Measurements from ENCODE around the gene AGMO.
"Not testable (repeated sequence)": the region's sequence is repeated elsewhere in the genome, so short reads cannot be mapped to it uniquely, and the experiment has no call there.

The AGMO gene

GRCh38 chr7:15527648-15528047, 34.2 kb downstream of the AGMO start:
- Histone ChIP-seq H3K4me2 (no peak overlapping the region), H4K20me1 (ENCODE audit: insufficient read depth) (no peaks in the 10 kb centered on the region), H3K27ac (no peak overlapping the region), H3K36me3 (ENCODE audit: insufficient read depth) (no peaks in the 10 kb centered on the region), H3K79me2 (ENCODE audit: insufficient read depth, low read depth) (no peaks in the 10 kb centered on the region), H3K4me3 (IDR thresholded peaks at IDR 0.05; ENCODE audit: insufficient read depth, low read depth, low read length) (no peak overlapping the region), H3K9ac (no peak overlapping the region), H3K27me3 (ENCODE audit: insufficient read depth, low read depth) (no peaks in the 10 kb centered on the region), H3K4me1 (ENCODE audit: low read depth, poor library complexity, severe bottlenecking) (peaks cover under 1% of the 10 kb centered on the region), H2AFZ (ENCODE audit: low read depth) (no peak overlapping the region)
- TF ChIP-seq CTCF (conservative IDR thresholded peaks at IDR 0.05; ENCODE audit: low read depth, low read length) = no peak

GRCh38 chr7:15525652-15526263, 36.1 kb downstream of the AGMO start:
- Histone ChIP-seq H3K27ac (no peak overlapping the region), H3K9ac (no peak overlapping the region), H3K4me2 (no peak overlapping the region), H3K4me3 (IDR thresholded peaks at IDR 0.05; ENCODE audit: insufficient read depth, low read depth, low read length) (no peak overlapping the region), H3K27me3 (ENCODE audit: insufficient read depth, low read depth) (no peaks in the 10 kb centered on the region), H2AFZ (ENCODE audit: low read depth) (no peak overlapping the region), H3K36me3 (ENCODE audit: insufficient read depth) (no peaks in the 10 kb centered on the region), H3K4me1 (ENCODE audit: low read depth, poor library complexity, severe bottlenecking) (no peaks in the 10 kb centered on the region), H4K20me1 (ENCODE audit: insufficient read depth) (no peaks in the 10 kb centered on the region), H3K79me2 (ENCODE audit: insufficient read depth, low read depth) (no peaks in the 10 kb centered on the region)
- no peak for TF ChIP-seq CTCF (conservative IDR thresholded peaks at IDR 0.05; ENCODE audit: low read depth, low read length)

GRCh38 chr7:15524077-15524476, 37.7 kb downstream of the AGMO start:
- Histone ChIP-seq H3K27ac (no peak overlapping the region), H3K36me3 (ENCODE audit: insufficient read depth) (no peaks in the 10 kb centered on the region), H3K79me2 (ENCODE audit: insufficient read depth, low read depth) (no peaks in the 10 kb centered on the region), H3K4me2 (no peak overlapping the region), H3K4me3 (IDR thresholded peaks at IDR 0.05; ENCODE audit: insufficient read depth, low read depth, low read length) (no peak overlapping the region), H4K20me1 (ENCODE audit: insufficient read depth) (no peaks in the 10 kb centered on the region), H3K4me1 (ENCODE audit: low read depth, poor library complexity, severe bottlenecking) (no peaks in the 10 kb centered on the region), H3K27me3 (ENCODE audit: insufficient read depth, low read depth) (no peaks in the 10 kb centered on the region), H3K9ac (no peak overlapping the region), H2AFZ (ENCODE audit: low read depth) (no peak overlapping the region)
- TF ChIP-seq CTCF (conservative IDR thresholded peaks at IDR 0.05; ENCODE audit: low read depth, low read length) = no peak; the same call in 1 of the 2 replicates

- H2AFZ ChIP-seq (ENCODE audit: low read depth); H3K27me3 ChIP-seq (ENCODE audit: insufficient read depth, low read depth); H4K20me1 ChIP-seq (ENCODE audit: insufficient read depth); H3K4me3 ChIP-seq (IDR thresholded peaks at IDR 0.05; ENCODE audit: insufficient read depth, low read depth, low read length); H3K4me2 ChIP-seq; H3K36me3 ChIP-seq (ENCODE audit: insufficient read depth); H3K27ac ChIP-seq; H3K9ac ChIP-seq; H3K4me1 ChIP-seq (ENCODE audit: low read depth, poor library complexity, severe bottlenecking); H3K79me2 ChIP-seq (ENCODE audit: insufficient read depth, low read depth): not testable (repeated sequence)
Observed at GRCh38 chr7:15517865-15518264, 44.0 kb downstream of the AGMO start.

GRCh38 chr7:15515252-15515651, 46.6 kb downstream of the AGMO start:
- no peaks in the 10 kb centered on the region for H3K36me3 ChIP-seq (ENCODE audit: insufficient read depth)
- no peaks in the 10 kb centered on the region for H4K20me1 ChIP-seq (ENCODE audit: insufficient read depth)
- no peaks in the 10 kb centered on the region for H3K4me1 ChIP-seq (ENCODE audit: low read depth, poor library complexity, severe bottlenecking)
- no peak overlapping the region for H3K9ac ChIP-seq
- H3K27me3 ChIP-seq (ENCODE audit: insufficient read depth, low read depth) = no peaks in the 10 kb centered on the region
- no peak for TF ChIP-seq CTCF (conservative IDR thresholded peaks at IDR 0.05; ENCODE audit: low read depth, low read length)
- no peak overlapping the region for H3K4me2 ChIP-seq
- no peaks in the 10 kb centered on the region for H3K79me2 ChIP-seq (ENCODE audit: insufficient read depth, low read depth)
- H3K27ac ChIP-seq = no peak overlapping the region
- H2AFZ ChIP-seq (ENCODE audit: low read depth) = no peak overlapping the region
- H3K4me3 ChIP-seq (IDR thresholded peaks at IDR 0.05; ENCODE audit: insufficient read depth, low read depth, low read length) = no peak overlapping the region
